Fibroblast of mammary gland (primary cell): ENCODE measurements around the gene ZMYND12.
A peak's percentile ranks its signal among the peaks of the same experiment; 100 is the strongest.
"Not testable (repeated sequence)": the region's sequence is repeated elsewhere in the genome, so short reads cannot be mapped to it uniquely, and the experiment has no call there.

Experiments
- DNase-seq: peaks from one replicate; pipeline ENCODE4 v3.0.0-alpha.2; 2010; ENCODE audit warnings: low read depth
- H3K4me3 ChIP-seq: 2 replicates; pipeline ENCODE4 v1.5.1; 2011; ENCODE audit warnings: low read depth, mild to moderate bottlenecking, low read length, moderate library complexity; ENCODE audit not compliant: control insufficient read depth
- CTCF ChIP-seq: conservative IDR thresholded peaks from 2 replicates; pipeline ENCODE4 v1.5.1; 2011; ENCODE audit warnings: low read depth, low read length, inconsistent platforms; ENCODE audit not compliant: control insufficient read depth, insufficient read depth

Gene ZMYND12

DNA sequence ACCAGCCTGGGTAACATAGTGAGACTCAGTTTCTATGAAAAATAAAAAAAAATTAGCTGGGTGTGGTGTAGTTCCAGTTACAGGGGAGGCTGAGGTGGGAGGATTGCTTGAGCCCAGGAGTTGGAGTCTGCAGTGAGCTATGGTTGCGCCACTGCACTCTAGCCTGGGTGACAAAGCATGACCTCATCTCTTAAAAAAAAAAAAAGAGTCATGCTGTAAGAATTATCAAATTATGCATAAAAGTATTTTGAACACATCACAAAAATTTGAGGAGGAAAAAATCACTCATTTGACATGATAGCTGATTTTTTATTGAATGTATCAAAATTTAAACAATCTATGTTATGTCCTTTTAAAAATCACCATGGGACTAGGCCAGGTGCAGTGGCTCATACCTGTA, 25.1 kb upstream of the ZMYND12 start:
- peak; percentile 25 for DNase-seq
- no peak overlapping the region for H3K4me3 ChIP-seq
- TF ChIP-seq CTCF: no peak

- peak; percentile 21 for TF ChIP-seq CTCF
- H3K4me3 ChIP-seq: no peak overlapping the region
- DNase-seq: peak; percentile 51
These were observed 23.8 kb upstream of the ZMYND12 start for GRCh38 chr1:42479621-42480020.

- H3K4me3 ChIP-seq: no peak overlapping the region
- no peak for DNase-seq
- TF ChIP-seq CTCF: no peak
These were observed 22.0 kb upstream of the ZMYND12 start for GRCh38 chr1:42477775-42478174.

GRCh38 chr1:42477354-42477753, 21.5 kb upstream of the ZMYND12 start:
- DNase-seq, H3K4me3 ChIP-seq: not testable (repeated sequence)

- no peak overlapping the region for H3K4me3 ChIP-seq
- no peak for DNase-seq
- no peak for TF ChIP-seq CTCF
These were observed 20.8 kb upstream of the ZMYND12 start for GRCh38 chr1:42476605-42477004.

GRCh38 chr1:42469727-42470126, 13.9 kb upstream of the ZMYND12 start:
- TF ChIP-seq CTCF: no peak
- no peak overlapping the region for H3K4me3 ChIP-seq
- DNase-seq: no peak

- no peak for TF ChIP-seq CTCF
- no peak overlapping the region for H3K4me3 ChIP-seq
- no peak for DNase-seq
These were observed 10.2 kb upstream of the ZMYND12 start for GRCh38 chr1:42466030-42466429.
